ENCODE results near the gene HPCAL1. TPM values are rescaled to one million over a fixed set of nuclear protein-coding genes. Genes with fewer than 3 reads are reported as not detected.
"Not testable (repeated sequence)": the region's sequence is repeated elsewhere in the genome, so short reads cannot be mapped to it uniquely, and the experiment has no call there.

Gene HPCAL1
- total RNA-seq, 1 donor from 2014 or later, result 110 TPM

GRCh38 chr2:10263526-10263925 is 39.2 kb upstream of the HPCAL1 start:
- not testable (repeated sequence) for H3K4me1 Mint-ChIP-seq (ENCODE audit: low read depth); DNase-seq (ENCODE audit: low spot score)
- H3K27me3 Mint-ChIP-seq (ENCODE audit: low read depth), result peaks cover 14% of the 10 kb centered on the region

GRCh38 chr2:10264506-10265328 is 38.0 kb upstream of the HPCAL1 start:
- H3K4me3 Mint-ChIP-seq (ENCODE audit: low read depth), result no peak overlapping the region
- H3K27me3 Mint-ChIP-seq (ENCODE audit: low read depth), result peaks cover 14% of the 10 kb centered on the region
- intact Hi-C loops (cut with micrococcal nuclease), result no loop called here
- H3K27ac Mint-ChIP-seq, result no peak overlapping the region
- no peak for DNase-seq (ENCODE audit: low spot score)
- H3K9me3 Mint-ChIP-seq, result no peaks in the 10 kb centered on the region
- H3K36me3 Mint-ChIP-seq (ENCODE audit: low read depth), result no peaks in the 10 kb centered on the region
- H3K4me1 Mint-ChIP-seq (ENCODE audit: low read depth), result no peaks in the 10 kb centered on the region

More at GRCh38 chr2:10263526-10263925, 39.2 kb upstream of the HPCAL1 start:
- H3K9me3 Mint-ChIP-seq; H3K4me3 Mint-ChIP-seq (ENCODE audit: low read depth); intact Hi-C loops (cut with micrococcal nuclease); H3K27ac Mint-ChIP-seq; H3K36me3 Mint-ChIP-seq (ENCODE audit: low read depth): not testable (repeated sequence)

- H3K27me3 Mint-ChIP-seq (ENCODE audit: low read depth), result peaks cover 14% of the 10 kb centered on the region
- H3K4me3 Mint-ChIP-seq (ENCODE audit: low read depth), result no peak overlapping the region
- no peaks in the 10 kb centered on the region for H3K9me3 Mint-ChIP-seq
- H3K4me1 Mint-ChIP-seq (ENCODE audit: low read depth), result peaks cover under 1% of the 10 kb centered on the region
- H3K36me3 Mint-ChIP-seq (ENCODE audit: low read depth), result no peaks in the 10 kb centered on the region
- DNase-seq (ENCODE audit: low spot score), result no peak
- intact Hi-C loops (cut with micrococcal nuclease), result no loop called here
- H3K27ac Mint-ChIP-seq, result no peak overlapping the region
Measured at GRCh38 chr2:10265329-10266132, 37.2 kb upstream of the HPCAL1 start.

- Mint-ChIP-seq H3K27ac (no peak overlapping the region), H3K4me3 (ENCODE audit: low read depth) (no peak overlapping the region), H3K27me3 (ENCODE audit: low read depth) (peaks cover 11% of the 10 kb centered on the region), H3K9me3 (no peaks in the 10 kb centered on the region), H3K36me3 (ENCODE audit: low read depth) (no peaks in the 10 kb centered on the region), H3K4me1 (ENCODE audit: low read depth) (peaks cover 4% of the 10 kb centered on the region)
- intact Hi-C loops (cut with micrococcal nuclease), result no loop called here
- DNase-seq (ENCODE audit: low spot score), result no peak
Measured at GRCh38 chr2:10266133-10266620, 36.5 kb upstream of the HPCAL1 start.

- H3K36me3 Mint-ChIP-seq (ENCODE audit: low read depth), result no peaks in the 10 kb centered on the region
- H3K27me3 Mint-ChIP-seq (ENCODE audit: low read depth), result peaks cover 10% of the 10 kb centered on the region
- no peaks in the 10 kb centered on the region for H3K9me3 Mint-ChIP-seq
- H3K4me1 Mint-ChIP-seq (ENCODE audit: low read depth), result peaks cover 4% of the 10 kb centered on the region
- intact Hi-C loops (cut with micrococcal nuclease), result no loop called here
- no peak overlapping the region for H3K27ac Mint-ChIP-seq
- DNase-seq (ENCODE audit: low spot score), result no peak
- H3K4me3 Mint-ChIP-seq (ENCODE audit: low read depth), result no peak overlapping the region
Measured at GRCh38 chr2:10267036-10267435, 35.7 kb upstream of the HPCAL1 start.

GRCh38 chr2:10267551-10268465 is 34.9 kb upstream of the HPCAL1 start:
- Mint-ChIP-seq H3K4me1 (ENCODE audit: low read depth) (peaks cover 4% of the 10 kb centered on the region), H3K9me3 (no peaks in the 10 kb centered on the region), H3K36me3 (ENCODE audit: low read depth) (no peaks in the 10 kb centered on the region), H3K27me3 (ENCODE audit: low read depth) (peaks cover 2% of the 10 kb centered on the region), H3K27ac (no peak overlapping the region), H3K4me3 (ENCODE audit: low read depth) (no peak overlapping the region)
- intact Hi-C loops (cut with micrococcal nuclease), result no loop called here
- DNase-seq (ENCODE audit: low spot score), result no peak

GRCh38 chr2:10269291-10269690 is 33.4 kb upstream of the HPCAL1 start:
- Mint-ChIP-seq H3K4me1 (ENCODE audit: low read depth) (peaks cover 4% of the 10 kb centered on the region), H3K9me3 (no peaks in the 10 kb centered on the region)

GRCh38 chr2:10269711-10270610 is 32.7 kb upstream of the HPCAL1 start:
- Mint-ChIP-seq H3K27me3 (ENCODE audit: low read depth) (peaks cover 2% of the 10 kb centered on the region), H3K4me1 (ENCODE audit: low read depth) (peaks cover 4% of the 10 kb centered on the region)
- no peak for DNase-seq (ENCODE audit: low spot score)

More at GRCh38 chr2:10269291-10269690, 33.4 kb upstream of the HPCAL1 start:
- H3K27ac Mint-ChIP-seq, result no peak overlapping the region
- H3K4me3 Mint-ChIP-seq (ENCODE audit: low read depth), result no peak overlapping the region
- intact Hi-C loops (cut with micrococcal nuclease), result no loop called here
- no peak for DNase-seq (ENCODE audit: low spot score)
- no peaks in the 10 kb centered on the region for H3K36me3 Mint-ChIP-seq (ENCODE audit: low read depth)
- H3K27me3 Mint-ChIP-seq (ENCODE audit: low read depth), result peaks cover 2% of the 10 kb centered on the region

GRCh38 chr2:10271509-10271908 is 31.2 kb upstream of the HPCAL1 start:
- Mint-ChIP-seq H3K4me3 (ENCODE audit: low read depth) (no peak overlapping the region), H3K36me3 (ENCODE audit: low read depth) (no peaks in the 10 kb centered on the region), H3K27ac (no peak overlapping the region), H3K4me1 (ENCODE audit: low read depth) (peaks cover 4% of the 10 kb centered on the region), H3K27me3 (ENCODE audit: low read depth) (no peaks in the 10 kb centered on the region), H3K9me3 (no peaks in the 10 kb centered on the region)
- intact Hi-C loops (cut with micrococcal nuclease), result loop anchor here (5.0 kb wide), 1 partner anchor 61 kb away; no protein-coding TSS in a partner anchor
- no peak for DNase-seq (ENCODE audit: low spot score)

More at GRCh38 chr2:10269711-10270610, 32.7 kb upstream of the HPCAL1 start:
- Mint-ChIP-seq H3K9me3 (no peaks in the 10 kb centered on the region), H3K27ac (no peak overlapping the region), H3K36me3 (ENCODE audit: low read depth) (no peaks in the 10 kb centered on the region), H3K4me3 (ENCODE audit: low read depth) (no peak overlapping the region)
- intact Hi-C loops (cut with micrococcal nuclease), result loop anchor here (1.0 to 5.0 kb wide), 3 partner anchors 62 to 165 kb away; no protein-coding TSS in a partner anchor

- H3K4me3 Mint-ChIP-seq (ENCODE audit: low read depth), result no peak overlapping the region
- intact Hi-C loops (cut with micrococcal nuclease), result loop anchor here (5.0 kb wide), 1 partner anchor 60 kb away; no protein-coding TSS in a partner anchor
- H3K27ac Mint-ChIP-seq, result no peak overlapping the region
- H3K4me1 Mint-ChIP-seq (ENCODE audit: low read depth), result peaks cover 4% of the 10 kb centered on the region
- H3K9me3 Mint-ChIP-seq, result no peaks in the 10 kb centered on the region
- DNase-seq (ENCODE audit: low spot score), result no peak
- H3K27me3 Mint-ChIP-seq (ENCODE audit: low read depth), result no peaks in the 10 kb centered on the region
- no peaks in the 10 kb centered on the region for H3K36me3 Mint-ChIP-seq (ENCODE audit: low read depth)
Measured at GRCh38 chr2:10271946-10272345, 30.8 kb upstream of the HPCAL1 start.

GRCh38 chr2:10272464-10272863 is 30.2 kb upstream of the HPCAL1 start:
- Mint-ChIP-seq H3K9me3 (no peaks in the 10 kb centered on the region), H3K27ac (no peak overlapping the region), H3K36me3 (ENCODE audit: low read depth) (no peaks in the 10 kb centered on the region), H3K4me1 (ENCODE audit: low read depth) (peaks cover 8% of the 10 kb centered on the region), H3K4me3 (ENCODE audit: low read depth) (no peak overlapping the region), H3K27me3 (ENCODE audit: low read depth) (no peaks in the 10 kb centered on the region)
- intact Hi-C loops (cut with micrococcal nuclease), result loop anchor here (5.0 kb wide), 1 partner anchor 60 kb away; no protein-coding TSS in a partner anchor
- DNase-seq (ENCODE audit: low spot score), result no peak
